Activated CD4-positive, alpha-beta T cell treated with anti-CD3 and anti-CD28 coated beads, Interleukin-10, Interleukin-2, amounts not matched to agents 100 ng/mL and 50 ng/mL, durations not matched to agents 16 hours and 8 hours (primary cell): ENCODE measurements around the gene APOBEC3B.
A peak's percentile ranks its signal among the peaks of the same experiment; 100 is the strongest.
"Not testable (repeated sequence)": the region's sequence is repeated elsewhere in the genome, so short reads cannot be mapped to it uniquely, and the experiment has no call there.

ENCODE experiments used
- DNase-seq: peaks from one replicate; pipeline ENCODE4 v3.0.0-alpha.2; 2020

APOBEC3B gene

DNA sequence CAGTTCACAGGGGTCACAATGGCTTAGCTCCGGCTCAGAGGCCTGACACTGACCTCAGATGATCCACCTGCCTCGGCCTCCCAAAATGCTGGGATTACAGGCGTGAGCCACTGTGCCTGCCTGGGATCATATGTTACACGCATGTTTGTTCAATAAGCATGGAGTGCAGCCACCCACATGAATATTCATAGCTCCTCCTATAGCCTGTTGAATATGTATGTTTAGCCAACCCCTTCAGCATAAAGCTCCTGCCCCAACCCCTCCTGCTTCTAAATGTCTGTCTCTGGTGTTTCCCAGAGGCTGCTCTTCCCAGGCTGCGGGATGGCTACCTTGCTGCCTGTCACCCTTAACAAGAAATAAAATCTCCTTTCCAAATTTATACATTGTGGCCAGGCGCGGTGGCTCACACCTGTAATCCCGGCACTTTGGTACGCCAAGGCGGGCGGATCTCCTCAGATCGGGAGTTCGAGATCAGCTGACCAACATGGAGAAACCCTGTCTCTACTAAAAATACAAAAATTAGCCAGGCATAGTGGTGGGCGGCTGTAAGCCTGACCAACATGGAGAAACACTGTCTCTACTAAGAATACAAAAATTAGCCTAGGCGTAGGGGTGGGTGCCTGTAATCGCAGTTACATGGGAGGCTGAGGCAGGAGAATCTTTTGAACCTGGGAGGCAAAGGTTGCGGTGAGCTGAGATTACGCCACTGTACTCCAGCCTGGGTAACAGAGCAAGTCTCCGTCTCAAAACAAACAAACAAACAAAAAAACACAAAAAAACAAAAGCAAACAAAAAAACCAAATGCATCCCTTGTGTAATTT is 57.4 kb downstream of the APOBEC3B start:
- DNase-seq = no peak

GRCh38 chr22:39040155-39040537 is 58.0 kb downstream of the APOBEC3B start:
- not testable (repeated sequence) for DNase-seq

GRCh38 chr22:39040538-39041296 is 58.6 kb downstream of the APOBEC3B start, which contains the start of gene APOBEC3F:
Gene APOBEC3F (plus strand): TSS chr22:39040864. CDS start chr22:39040961, 97 bp downstream.
- DNase-seq = peak; percentile 74

DNA sequence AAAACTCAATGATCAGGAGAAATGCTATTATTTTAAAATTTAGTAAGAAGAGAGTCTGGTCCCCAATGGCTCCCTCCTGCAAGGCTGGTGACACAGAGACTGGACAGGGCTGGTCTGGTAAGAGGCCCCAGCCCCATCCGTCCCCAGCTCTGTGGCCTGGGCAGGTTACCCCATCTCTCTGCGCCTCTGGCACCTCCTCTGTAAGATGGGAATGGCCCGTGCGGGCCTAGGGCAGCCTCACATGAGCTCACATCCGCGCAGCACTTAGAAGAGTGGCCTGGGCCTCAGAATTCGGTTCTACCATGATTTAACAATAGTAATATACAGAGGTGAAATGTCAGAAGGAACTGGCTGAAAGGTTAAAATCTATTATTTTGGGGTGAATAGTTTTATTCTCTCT is 59.8 kb downstream of the APOBEC3B start:
- DNase-seq = no peak
